A549 (cell line): ENCODE measurements around the gene AKTIP. TPM values are rescaled to one million over a fixed set of nuclear protein-coding genes. Genes with fewer than 3 reads are reported as not detected.

Source experiments
- ATAC-seq, 2 experiments: fragments of 200-7000 bp in 1 of 2; fragments of >200 bp in 1 of 2; cut with Nextera tagmentation in 1 of 2; cut with Tn5 transposase in 1 of 2; 3 replicates each; pipeline versions ENCODE4 v1.8.0 to v1.9.1; 2018 to 2020; ENCODE audit warnings: mild to moderate bottlenecking in 1 of 2, moderate library complexity in 1 of 2
- CTCF ChIA-PET: fragments of 300-600 bp; sonication (Branson Sonifier 250); formaldehyde crosslinking; extraction: SDS; loops from one replicate; lab custom pipeline; 2021; ENCODE audit warnings: antibody characterized with exemption, inconsistent platforms; lab: Yijun Ruan, JAX
- POLR2A ChIA-PET: fragments of 350-600 bp; formaldehyde crosslinking; extraction: SDS; loops from one replicate; lab custom pipeline; 2021; ENCODE audit warnings: antibody characterized with exemption, inconsistent platforms; lab: Yijun Ruan, JAX
- DNase-seq, 2 experiments: peaks; one replicate each; pipeline versions ENCODE4 v3.0.0 to v3.0.0-alpha.2; 2011 to 2016; ENCODE audit warnings: low read depth in 1 of 2, low spot score in 1 of 2
- FAIRE-seq: peaks from 2 replicates; lab custom pipeline; 2011; peaks lifted over from hg19 to GRCh38; lab: Jason Lieb, UNC
- H3K27ac ChIP-seq, 2 experiments: fragments of >200 bp; sonication (Bioruptor Twin); formaldehyde crosslinking; 3 replicates each; pipeline ENCODE4 v1.5.1; 2016 to 2017
- H3K4me1 ChIP-seq: fragments of >200 bp; sonication (Bioruptor Twin); formaldehyde crosslinking; 3 replicates; pipeline ENCODE4 v1.6.1; 2016
- H3K4me2 ChIP-seq: fragments of >200 bp; sonication (Bioruptor Twin); formaldehyde crosslinking; 3 replicates; pipeline ENCODE4 v1.6.1; 2016
- H3K4me3 ChIP-seq: fragments of >200 bp; sonication (Bioruptor Twin); formaldehyde crosslinking; 3 replicates; pipeline ENCODE4 v1.5.1; 2016
- H3K9me3 ChIP-seq: fragments of >200 bp; sonication (Bioruptor Twin); formaldehyde crosslinking; 3 replicates; pipeline ENCODE4 v1.6.1; 2016
- BHLHE40 ChIP-seq: IDR thresholded peaks from 2 replicates; pipeline ENCODE4 v1.6.1; 2012; ENCODE audit warnings: low read depth, low read length, inconsistent platforms
- CEBPB ChIP-seq, 2 experiments: fragments of >200 bp in 1 of 2; sonication (Bioruptor Twin) in 1 of 2; formaldehyde crosslinking in 1 of 2; IDR thresholded peaks; 2 replicates each; pipeline ENCODE4 v1.6.1; 2012 to 2016
- CTCF ChIP-seq: fragments of >200 bp; sonication (Bioruptor Twin); formaldehyde crosslinking; IDR thresholded peaks from 3 replicates; pipeline ENCODE4 v1.5.1; 2016
- EHF ChIP-seq: fragments of 250-450 bp; sonication (Bioruptor Pico); IDR thresholded peaks from 2 replicates; pipeline ENCODE4 v1.5.0; 2020; ENCODE audit warnings: mild to moderate bottlenecking
- EHMT2 ChIP-seq: fragments of 200-600 bp; sonication (generic); IDR thresholded peaks from 2 replicates; pipeline ENCODE4 v1.6.1; 2016; ENCODE audit warnings: antibody characterized with exemption, low read depth, mild to moderate bottlenecking, moderate library complexity
- EP300 ChIP-seq, 2 experiments: fragments of >200 bp; sonication (Bioruptor Twin); formaldehyde crosslinking; IDR thresholded peaks; 2 replicates in 1 of 2; 3 replicates in 1 of 2; pipeline ENCODE4 v1.6.1; 2016 to 2017
- FOSB ChIP-seq: fragments of 250-450 bp; sonication (Bioruptor Pico); IDR thresholded peaks from 2 replicates; pipeline ENCODE4 v1.5.0; 2020; ENCODE audit warnings: mild to moderate bottlenecking, moderate library complexity
- FOSL2 ChIP-seq, 2 experiments: fragments of 450-650 bp in 1 of 2; fragments of >200 bp in 1 of 2; sonication (Bioruptor Twin) in 1 of 2; formaldehyde crosslinking; IDR thresholded peaks; 2 replicates each; pipeline versions ENCODE4 v1.5.0 to v1.6.1; 2016 to 2020; ENCODE audit warnings: mild to moderate bottlenecking in 1 of 2, moderate library complexity in 1 of 2
- GATA3 ChIP-seq: IDR thresholded peaks from 2 replicates; pipeline ENCODE4 v1.6.1; 2012; ENCODE audit warnings: borderline replicate concordance
- HDAC2 ChIP-seq: fragments of 200-600 bp; sonication (generic); IDR thresholded peaks from 2 replicates; pipeline ENCODE4 v1.6.1; 2016
- HMGXB4 ChIP-seq: fragments of 250-450 bp; sonication (Bioruptor Pico); IDR thresholded peaks from 2 replicates; pipeline ENCODE4 v1.5.0; 2021; ENCODE audit warnings: mild to moderate bottlenecking, moderate library complexity, borderline replicate concordance
- HOXB13 ChIP-seq: fragments of 250-450 bp; sonication (Bioruptor Pico); IDR thresholded peaks from 2 replicates; pipeline ENCODE4 v1.5.0; 2020; ENCODE audit warnings: low read depth, mild to moderate bottlenecking, moderate library complexity
- JUN ChIP-seq, 2 experiments: fragments of >200 bp; sonication (Bioruptor Twin); formaldehyde crosslinking; IDR thresholded peaks; 2 replicates in 1 of 2; 3 replicates in 1 of 2; pipeline ENCODE4 v1.6.1; 2016 to 2017
- JUNB ChIP-seq: fragments of >200 bp; sonication (Bioruptor Twin); formaldehyde crosslinking; IDR thresholded peaks from 2 replicates; pipeline ENCODE4 v1.6.1; 2016
- KDM1A ChIP-seq: fragments of 200-600 bp; sonication (generic); IDR thresholded peaks from 2 replicates; pipeline ENCODE4 v1.6.1; 2016; ENCODE audit warnings: low read depth, mild to moderate bottlenecking
- MAFK ChIP-seq: fragments of 450-650 bp; IDR thresholded peaks from 2 replicates; pipeline ENCODE4 v1.6.1; 2014; ENCODE audit not compliant: partially characterized antibody
- MAX ChIP-seq: IDR thresholded peaks from 2 replicates; pipeline ENCODE4 v1.6.1; 2012
- NFE2L2 ChIP-seq: fragments of 150-350 bp; conservative IDR thresholded peaks from 2 replicates; pipeline ENCODE4 v1.6.1; 2014; ENCODE audit warnings: low read length
- PHF8 ChIP-seq: fragments of 200-600 bp; sonication (generic); IDR thresholded peaks from 2 replicates; pipeline ENCODE4 v1.6.1; 2016; ENCODE audit warnings: low read depth, mild to moderate bottlenecking, antibody characterized with exemption, moderate library complexity, borderline replicate concordance
- RAD21 ChIP-seq, 2 experiments: fragments of >200 bp in 1 of 2; sonication (Bioruptor Twin) in 1 of 2; formaldehyde crosslinking in 1 of 2; IDR thresholded peaks in 1 of 2; conservative IDR thresholded peaks in 1 of 2; 2 replicates in 1 of 2; 3 replicates in 1 of 2; pipeline ENCODE4 v1.6.1; 2012 to 2018; ENCODE audit warnings: inconsistent platforms in 1 of 2
- RARB ChIP-seq: fragments of 250-450 bp; sonication (Bioruptor Pico); IDR thresholded peaks from 2 replicates; pipeline ENCODE4 v1.8.0; 2021; ENCODE audit warnings: mild to moderate bottlenecking, moderate library complexity
- RCOR1 ChIP-seq: fragments of 150-350 bp; IDR thresholded peaks from 2 replicates; pipeline ENCODE4 v1.6.1; 2014; ENCODE audit warnings: antibody characterized with exemption, low read length, low read depth
- SMC3 ChIP-seq: fragments of >200 bp; sonication (Bioruptor Twin); formaldehyde crosslinking; IDR thresholded peaks from 3 replicates; pipeline ENCODE4 v1.6.1; 2018; ENCODE audit warnings: inconsistent platforms
- WGBS: methylation state at CpG from one replicate; pipeline ENCODE4 v1.1.6; 2017; ENCODE audit errors: missing lambda C conversion rate; 5-methylcytosine and 5-hydroxymethylcytosine counted together
- polyA plus RNA-seq, 4 experiments: library from polyadenylated mRNA; depleted of rRNA in 3 of 4; stranded (reverse); fragments of >200 nt; fragmentation: RNase III in 1 of 4; extraction: RNeasy Plus Mini Kit Qiagen cat#74134 plus additional on column Dnase treatment in 1 of 4; gene quantifications; 2 replicates in 3 of 4; 3 replicates in 1 of 4; pipeline ENCODE4 v1.2.3, GENCODE V29; 2011 to 2017

The AKTIP gene
- polyA plus RNA-seq, 2 of the 4 experiments (the other 2 are of a cell fraction) = 21.0 to 48.4 TPM

GRCh38 chr16:53492503-53492902 is 10.5 kb downstream of the AKTIP start:
- CTCF ChIA-PET = no interaction called here
- no peak overlapping the region for H3K27ac ChIP-seq
- no peak overlapping the region for H3K4me2 ChIP-seq
- ATAC-seq (no peak), FAIRE-seq (no peak), DNase-seq (no peak)
- TF ChIP-seq JUN (IDR thresholded peaks at IDR 0.05) (no peak), MAFK (peak; percentile 36)
- H3K4me3 ChIP-seq = no peak overlapping the region
- no peaks in the 10 kb centered on the region for H3K4me1 ChIP-seq
- no peaks in the 10 kb centered on the region for H3K9me3 ChIP-seq
- POLR2A ChIA-PET = no interaction called here
- 88% methylated on average over 1 of the region's 1 CpG for whole genome bisulfite sequencing

GRCh38 chr16:53489755-53490154 is 13.3 kb downstream of the AKTIP start:
- POLR2A ChIA-PET = no interaction called here

GRCh38 chr16:53486230-53486629 is 16.8 kb downstream of the AKTIP start:
- DNase-seq = no peak
- CTCF ChIA-PET = no interaction called here
- H3K9me3 ChIP-seq = 0 out of 3 replicates have a peak, but pooled peaks cover 2% of the 10 kb centered on the region

More at GRCh38 chr16:53489755-53490154, 13.3 kb downstream of the AKTIP start:
- ATAC-seq = no peak
- CTCF ChIA-PET = interaction anchor here (1.3 kb wide), 1 partner anchor 9 kb away, joined by 3 read pairs; no protein-coding TSS in a partner anchor
- 85% methylated on average over 1 of the region's 1 CpG for WGBS
- no peak for DNase-seq
- Histone ChIP-seq H3K27ac (no peak overlapping the region), H3K9me3 (0 out of 3 replicates have a peak, but pooled peaks cover 2% of the 10 kb centered on the region), H3K4me1 (no peaks in the 10 kb centered on the region)
- TF ChIP-seq CEBPB (IDR thresholded peaks at IDR 0.05) (no peak), PHF8 (no peak), FOSB (no peak), HMGXB4 (CRISPR knock-in tag) (no peak), NFE2L2 (no peak), SMC3 (no peak), RCOR1 (no peak), RARB (CRISPR knock-in tag) (no peak), HDAC2 (no peak), MAX (no peak), GATA3 (no peak), HOXB13 (no peak), EP300 (IDR thresholded peaks at IDR 0.05) (no peak), EHF (no peak), MAFK (no peak), BHLHE40 (no peak)
- TF ChIP-seq, all 56 proteins: peak for 0
- Histone ChIP-seq H3K4me3 (no peak overlapping the region), H3K4me2 (no peak overlapping the region)
- no peak for FAIRE-seq

More at GRCh38 chr16:53486230-53486629, 16.8 kb downstream of the AKTIP start:
- no peak overlapping the region for H3K4me2 ChIP-seq
- TF ChIP-seq EHF (no peak), FOSL2 (IDR thresholded peaks at IDR 0.05) (no peak), FOSL2 (CRISPR knock-in tag; IDR thresholded peaks at IDR 0.05) (no peak), EHMT2 (no peak), JUNB (no peak), KDM1A (no peak), CTCF (no peak), RAD21 (conservative IDR thresholded peaks at IDR 0.05 in 1 of 2, IDR thresholded peaks at IDR 0.05 in 1 of 2) (no peak), HOXB13 (no peak)
- ATAC-seq = no peak
- H3K4me1 ChIP-seq = no peaks in the 10 kb centered on the region
- H3K4me3 ChIP-seq = no peak overlapping the region
- H3K27ac ChIP-seq = no peak overlapping the region
- POLR2A ChIA-PET = no interaction called here
- FAIRE-seq = no peak
